Measurements from ENCODE around the gene YWHAQ. TPM values are rescaled to one million over a fixed set of nuclear protein-coding genes. Genes with fewer than 3 reads are reported as not detected.
A peak's percentile ranks its signal among the peaks of the same experiment; 100 is the strongest.
"Not testable (repeated sequence)": the region's sequence is repeated elsewhere in the genome, so short reads cannot be mapped to it uniquely, and the experiment has no call there.

The YWHAQ gene
- total and polyA plus RNA-seq, 7 donors: 179 to 273 (median 216) TPM

DNA sequence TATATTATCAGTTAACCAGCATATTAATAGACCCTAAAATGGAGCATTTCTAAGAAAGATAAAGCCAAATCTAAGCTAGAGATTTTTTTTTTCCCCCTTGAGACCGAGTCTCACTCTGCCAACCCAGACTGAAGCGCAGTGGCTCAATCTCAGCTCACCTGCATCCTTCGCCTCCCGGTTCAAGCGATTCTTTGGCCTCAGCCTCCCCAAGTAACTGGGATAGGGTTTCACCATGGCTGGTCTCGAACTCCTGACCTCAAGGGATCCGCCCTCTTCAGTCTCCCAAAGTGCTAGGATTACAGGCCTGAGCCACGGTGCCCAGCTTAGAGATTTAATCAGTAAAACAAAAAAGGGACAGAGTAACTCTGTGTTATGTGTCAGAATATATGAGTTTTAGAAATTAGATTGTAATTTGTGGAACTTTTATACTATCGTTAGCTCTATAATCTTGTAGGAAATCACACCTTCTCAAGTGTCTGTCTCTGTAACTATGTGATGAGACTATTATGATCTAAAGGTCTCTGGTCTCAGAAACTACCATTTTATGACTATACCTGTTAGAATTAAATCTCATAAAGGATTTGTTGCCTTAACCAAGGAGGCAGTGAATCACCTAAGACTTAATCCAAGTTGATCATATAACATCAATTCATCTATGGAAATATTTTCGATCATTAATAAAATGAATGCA, 34.0 kb downstream of the YWHAQ start:
- peaks cover 0 to 38% (median 23%) of the 10 kb centered on the region in 4 donors for H3K4me1 ChIP-seq
- no peak overlapping the region for H3K4me3 ChIP-seq
- TF ChIP-seq EP300 (IDR thresholded peaks at IDR 0.05): no peak
- TF ChIP-seq POLR2AphosphoS5 (IDR thresholded peaks at IDR 0.05): no peak
- peaks cover 0 to 33% (median 13%) of the 10 kb centered on the region in 4 donors for H3K36me3 ChIP-seq
- H3K9me3 ChIP-seq: peaks cover 0 to 9% (median 4%) of the 10 kb centered on the region in 4 donors
- intact Hi-C loops (cut with DNase I): no loop called here
- no peak for DNase-seq
- 89 to 95% methylated on average over 10 of the region's 10 CpGs for WGBS, 2 donors
- H3K27me3 ChIP-seq: no peaks in the 10 kb centered on the region
- no peak overlapping the region for H3K27ac ChIP-seq

DNA sequence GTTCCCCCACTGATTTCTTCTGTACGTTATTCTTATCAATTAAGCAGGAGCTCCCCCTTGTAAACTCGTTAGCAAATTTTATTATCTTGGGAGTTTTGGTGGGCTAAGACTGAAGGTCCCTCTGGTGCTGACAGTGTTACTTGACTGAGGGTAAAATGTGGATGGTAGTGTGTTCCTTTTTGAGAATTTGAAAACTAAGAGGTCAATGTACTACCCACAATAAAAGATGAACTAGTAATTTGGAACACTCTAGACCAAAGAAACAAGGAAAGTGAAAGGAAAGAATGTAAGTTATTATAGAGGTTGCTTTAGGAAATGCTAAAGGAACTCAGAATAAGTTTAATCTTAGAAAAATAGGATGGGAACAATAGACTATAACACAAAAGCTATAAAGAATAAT, 35.1 kb downstream of the YWHAQ start:
- WGBS, 2 donors: 34 to 62% methylated on average over 2 of the region's 2 CpGs
- Histone ChIP-seq H3K4me3 (no peak overlapping the region), H3K27me3 (no peaks in the 10 kb centered on the region), H3K27ac (peak overlapping the region in 2 of 4 donors; percentile 42 to 50), H3K36me3 (peaks cover 0 to 32% (median 13%) of the 10 kb centered on the region in 4 donors), H3K4me1 (peaks cover 0 to 38% (median 23%) of the 10 kb centered on the region in 4 donors), H3K9me3 (peaks cover 0 to 9% (median 4%) of the 10 kb centered on the region in 4 donors)
- TF ChIP-seq POLR2A (IDR thresholded peaks at IDR 0.05) (no peak), POLR2AphosphoS5 (IDR thresholded peaks at IDR 0.05) (no peak), EP300 (IDR thresholded peaks at IDR 0.05) (no peak)
- TF ChIP-seq, protein P1, sequence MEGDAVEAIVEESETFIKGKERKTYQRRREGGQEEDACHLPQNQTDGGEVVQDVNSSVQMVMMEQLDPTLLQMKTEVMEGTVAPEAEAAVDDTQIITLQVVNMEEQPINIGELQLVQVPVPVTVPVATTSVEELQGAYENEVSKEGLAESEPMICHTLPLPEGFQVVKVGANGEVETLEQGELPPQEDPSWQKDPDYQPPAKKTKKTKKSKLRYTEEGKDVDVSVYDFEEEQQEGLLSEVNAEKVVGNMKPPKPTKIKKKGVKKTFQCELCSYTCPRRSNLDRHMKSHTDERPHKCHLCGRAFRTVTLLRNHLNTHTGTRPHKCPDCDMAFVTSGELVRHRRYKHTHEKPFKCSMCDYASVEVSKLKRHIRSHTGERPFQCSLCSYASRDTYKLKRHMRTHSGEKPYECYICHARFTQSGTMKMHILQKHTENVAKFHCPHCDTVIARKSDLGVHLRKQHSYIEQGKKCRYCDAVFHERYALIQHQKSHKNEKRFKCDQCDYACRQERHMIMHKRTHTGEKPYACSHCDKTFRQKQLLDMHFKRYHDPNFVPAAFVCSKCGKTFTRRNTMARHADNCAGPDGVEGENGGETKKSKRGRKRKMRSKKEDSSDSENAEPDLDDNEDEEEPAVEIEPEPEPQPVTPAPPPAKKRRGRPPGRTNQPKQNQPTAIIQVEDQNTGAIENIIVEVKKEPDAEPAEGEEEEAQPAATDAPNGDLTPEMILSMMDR (IDR thresholded peaks at IDR 0.05): no peak
- no peak for DNase-seq
- intact Hi-C loops (cut with DNase I): no loop called here

DNA sequence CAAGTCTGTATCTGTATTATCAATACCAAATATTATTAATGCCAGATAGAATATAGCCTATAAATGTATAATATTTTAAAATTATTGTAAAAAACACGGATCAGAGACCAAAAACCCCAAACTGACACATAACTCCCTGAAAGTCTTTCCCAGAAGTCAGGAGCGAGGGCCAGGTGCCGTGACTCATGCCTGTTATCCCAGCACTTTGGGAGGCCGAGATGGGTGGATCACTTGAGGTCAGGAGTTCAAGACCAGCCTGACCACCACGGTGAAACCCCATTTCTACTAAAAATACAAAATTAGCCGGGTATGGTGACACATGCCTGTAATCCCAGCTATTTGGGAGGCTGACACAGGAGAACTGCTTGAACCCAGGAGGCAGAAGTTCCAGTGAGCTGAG, 35.5 kb downstream of the YWHAQ start:
- WGBS, 2 donors: 75 to 83% methylated on average over 6 of the region's 6 CpGs
- intact Hi-C loops (cut with DNase I): not testable (repeated sequence)
- peaks cover 0 to 38% (median 23%) of the 10 kb centered on the region in 4 donors for H3K4me1 ChIP-seq

DNA sequence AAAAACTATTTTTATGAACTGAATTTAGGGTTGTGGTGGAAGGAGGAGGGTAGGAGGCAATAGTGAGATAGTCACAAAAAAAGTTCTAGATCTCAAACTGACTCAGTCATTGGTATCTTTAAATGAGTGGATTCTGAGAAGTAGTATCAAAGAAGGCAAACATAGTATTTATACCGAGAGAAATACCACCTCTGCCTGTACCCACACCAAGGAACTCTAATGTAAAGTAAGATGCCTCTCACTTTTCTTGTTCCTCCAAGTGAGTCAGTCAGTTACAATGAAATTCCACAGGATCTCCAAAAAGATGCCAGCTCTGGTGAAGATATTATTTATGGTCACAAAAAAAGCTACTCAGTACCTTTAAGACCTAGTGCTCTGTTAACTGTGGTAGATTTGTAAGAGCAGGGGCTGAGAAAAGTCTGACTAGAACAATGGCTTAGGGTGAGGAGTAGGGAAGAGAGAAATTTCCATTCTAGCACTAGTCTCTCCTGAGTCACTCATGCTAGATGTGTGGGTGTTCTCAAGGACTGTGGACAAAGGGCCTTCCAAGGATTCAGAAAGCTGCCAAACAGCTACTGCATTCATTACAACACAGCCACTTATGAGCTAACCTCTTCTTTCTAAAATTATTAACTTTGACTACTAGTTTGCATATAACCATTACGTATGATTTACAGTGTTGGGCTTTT, 36.3 kb downstream of the YWHAQ start:
- DNase-seq: peak; percentile 75
- WGBS, 2 donors: 74 to 80% methylated on average over 2 of the region's 2 CpGs
- Histone ChIP-seq H3K27ac (peak overlapping the region; percentile 27 to 50 (median 42)), H3K4me1 (peaks cover 0 to 38% (median 23%) of the 10 kb centered on the region in 4 donors), H3K9me3 (peaks cover 0 to 4% (median 3%) of the 10 kb centered on the region in 4 donors), H3K4me3 (no peak overlapping the region), H3K27me3 (no peaks in the 10 kb centered on the region), H3K36me3 (peaks cover 0 to 31% (median 5%) of the 10 kb centered on the region in 4 donors)
- intact Hi-C loops (cut with DNase I): no loop called here
- TF ChIP-seq POLR2A (IDR thresholded peaks at IDR 0.05): no peak
- no peak for TF ChIP-seq EP300 (IDR thresholded peaks at IDR 0.05)
- TF ChIP-seq, protein P1 (IDR thresholded peaks at IDR 0.05): no peak
- peak in 2 of 4 donors; percentile 19 to 27 for TF ChIP-seq POLR2AphosphoS5 (IDR thresholded peaks at IDR 0.05)

More for the DNA sequence above, 35.5 kb downstream of the YWHAQ start:
- DNase-seq, H3K27me3 ChIP-seq, H3K4me3 ChIP-seq, H3K9me3 ChIP-seq: not testable (repeated sequence)
- H3K27ac ChIP-seq: peak overlapping the region; percentile 27 to 50 (median 42)
- peaks cover 0 to 31% (median 11%) of the 10 kb centered on the region in 4 donors for H3K36me3 ChIP-seq
- TF ChIP-seq POLR2AphosphoS5 (IDR thresholded peaks at IDR 0.05): peak in 1 of 4 donors; percentile 18

DNA sequence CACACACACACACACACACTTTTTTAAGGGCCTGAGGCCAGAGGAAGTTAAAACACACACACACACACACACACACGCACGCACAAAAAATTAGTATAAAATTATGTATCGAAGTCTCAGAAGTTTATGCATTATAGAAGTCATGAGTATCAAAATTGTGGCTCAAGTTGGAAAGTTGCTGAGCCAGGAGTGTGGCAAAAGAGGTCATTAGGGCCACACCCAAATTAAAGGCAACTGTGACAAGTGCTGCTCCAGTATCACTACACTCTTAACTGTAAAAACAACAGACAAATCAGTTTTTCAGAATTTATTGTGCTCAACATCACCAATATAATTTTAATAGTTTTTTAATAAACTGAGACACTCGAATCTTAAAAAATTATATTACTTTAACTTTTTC, 36.9 kb downstream of the YWHAQ start:
- Histone ChIP-seq H3K4me1 (peaks cover 0 to 38% (median 23%) of the 10 kb centered on the region in 4 donors), H3K9me3 (no peaks in the 10 kb centered on the region), H3K27me3 (no peaks in the 10 kb centered on the region), H3K27ac (peak overlapping the region in 3 of 4 donors; percentile 41 to 50 (median 42)), H3K4me3 (no peak overlapping the region), H3K36me3 (peaks cover 0 to 31% (median 7%) of the 10 kb centered on the region in 4 donors)
- WGBS, 2 donors: 89 to 93% methylated on average over 4 of the region's 4 CpGs
- TF ChIP-seq EP300 (IDR thresholded peaks at IDR 0.05) (no peak), POLR2A (IDR thresholded peaks at IDR 0.05) (no peak), POLR2AphosphoS5 (IDR thresholded peaks at IDR 0.05) (no peak)
- TF ChIP-seq, protein P1 (IDR thresholded peaks at IDR 0.05): no peak
- DNase-seq: no peak
- intact Hi-C loops (cut with DNase I): no loop called here
